GM18867 (cell line): Measurements from ENCODE around the gene NME8.
A peak's percentile ranks its signal among the peaks of the same experiment; 100 is the strongest.
"Not testable (repeated sequence)": the region's sequence is repeated elsewhere in the genome, so short reads cannot be mapped to it uniquely, and the experiment has no call there.

Experiments
- ATAC-seq: cut with Tn5 transposase; IDR thresholded peaks from one replicate; pipeline ENCODE4 v1.9.1; 2021; ENCODE audit warnings: mild to moderate bottlenecking, moderate library complexity; ENCODE audit not compliant: unreplicated experiment

The NME8 gene

GRCh38 chr7:37848297-37848696 lies at the start of gene NME8:
Gene NME8 (plus strand): TSS chr7:37848597. CDS start chr7:37850267, 1,670 bp downstream.
- ATAC-seq, result no peak

- no peak for ATAC-seq
Observed at GRCh38 chr7:37806152-37806551, 42.2 kb upstream of the NME8 start.

GRCh38 chr7:37812161-37812580 lies 36.2 kb upstream of the NME8 start:
- ATAC-seq, result not testable (repeated sequence)

GRCh38 chr7:37815671-37816371 lies 32.6 kb upstream of the NME8 start:
- peak; percentile 94 for ATAC-seq

- ATAC-seq, result no peak
Observed at GRCh38 chr7:37816922-37817590, 31.3 kb upstream of the NME8 start.

- no peak for ATAC-seq
Observed at GRCh38 chr7:37817591-37817960, 30.8 kb upstream of the NME8 start.

GRCh38 chr7:37817996-37818720 lies 30.2 kb upstream of the NME8 start:
- no peak for ATAC-seq

GRCh38 chr7:37820708-37821468 lies 27.5 kb upstream of the NME8 start:
- peak; percentile 68 for ATAC-seq

GRCh38 chr7:37822946-37823345 lies 25.5 kb upstream of the NME8 start:
- ATAC-seq, result no peak

- ATAC-seq, result no peak
Observed at GRCh38 chr7:37823557-37823956, 24.8 kb upstream of the NME8 start.

GRCh38 chr7:37825038-37825437 lies 23.4 kb upstream of the NME8 start:
- ATAC-seq, result no peak

- peak; percentile 68 for ATAC-seq
Observed at GRCh38 chr7:37826825-37827224, 21.6 kb upstream of the NME8 start.

- no peak for ATAC-seq
Observed at GRCh38 chr7:37831244-37831643, 17.2 kb upstream of the NME8 start.

- ATAC-seq, result peak; percentile 94
Observed at GRCh38 chr7:37832194-37832593, 16.2 kb upstream of the NME8 start.

- ATAC-seq, result no peak
Observed at GRCh38 chr7:37833107-37833817, 15.1 kb upstream of the NME8 start.

GRCh38 chr7:37833818-37834146 lies 14.6 kb upstream of the NME8 start:
- ATAC-seq, result no peak

GRCh38 chr7:37853468-37853867 lies 5.1 kb downstream of the NME8 start:
- no peak for ATAC-seq

GRCh38 chr7:37882086-37882485 lies 33.7 kb downstream of the NME8 start:
- no peak for ATAC-seq

GRCh38 chr7:37893359-37893758 lies 45.0 kb downstream of the NME8 start:
- ATAC-seq, result no peak

- no peak for ATAC-seq
Observed at GRCh38 chr7:37894671-37895070, 46.3 kb downstream of the NME8 start.
